NB4 (cell line): ENCODE data around the gene ZNF714.

Experiments
- DNase-seq: peaks from one replicate; pipeline ENCODE4 v3.0.0; 2010; ENCODE audit warnings: low read depth
- H3K4me3 ChIP-seq: one replicate; pipeline ENCODE4 v1.5.1; 2011; ENCODE audit warnings: mild to moderate bottlenecking, low read depth, low read length, moderate library complexity
- CTCF ChIP-seq: IDR thresholded peaks from one replicate; pipeline ENCODE4 v1.5.1; 2012; ENCODE audit warnings: low read depth, low read length
- MAX ChIP-seq: IDR thresholded peaks from 2 replicates; pipeline ENCODE4 v1.6.1; 2011; ENCODE audit warnings: low read depth, low read length
- MYC ChIP-seq: IDR thresholded peaks from 2 replicates; pipeline ENCODE4 v1.6.1; 2011; ENCODE audit warnings: low read depth, low read length
- POLR2A ChIP-seq: IDR thresholded peaks from 2 replicates; pipeline ENCODE4 v1.6.1; 2011; ENCODE audit warnings: mild to moderate bottlenecking; ENCODE audit not compliant: insufficient read length; ENCODE audit errors: extremely low read depth

ZNF714 gene

GRCh38 chr19:21101521-21102242, 19.7 kb downstream of the ZNF714 start:
- no peak overlapping the region for H3K4me3 ChIP-seq
- DNase-seq = no peak
- no peak for TF ChIP-seq MYC
- no peak for TF ChIP-seq MAX
- TF ChIP-seq POLR2A = no peak
- no peak for TF ChIP-seq CTCF

- no peak for TF ChIP-seq POLR2A
- TF ChIP-seq MAX = no peak
- no peak for TF ChIP-seq MYC
- no peak for TF ChIP-seq CTCF
- no peak overlapping the region for H3K4me3 ChIP-seq
- no peak for DNase-seq
These were observed 27.1 kb downstream of the ZNF714 start for GRCh38 chr19:21109116-21109515.

- DNase-seq = no peak
- TF ChIP-seq POLR2A = no peak
- no peak for TF ChIP-seq MYC
- TF ChIP-seq CTCF = no peak
- no peak for TF ChIP-seq MAX
- no peak overlapping the region for H3K4me3 ChIP-seq
These were observed 28.2 kb downstream of the ZNF714 start for GRCh38 chr19:21110183-21110582.

- no peak overlapping the region for H3K4me3 ChIP-seq
- TF ChIP-seq MAX (no peak), MYC (no peak), CTCF (no peak), POLR2A (no peak)
- no peak for DNase-seq
These were observed 33.4 kb downstream of the ZNF714 start for GRCh38 chr19:21115430-21115829.

- no peak overlapping the region for H3K4me3 ChIP-seq
- TF ChIP-seq MAX = no peak
- no peak for TF ChIP-seq CTCF
- TF ChIP-seq MYC = no peak
- TF ChIP-seq POLR2A = no peak
- no peak for DNase-seq
These were observed 35.3 kb downstream of the ZNF714 start for GRCh38 chr19:21117041-21117907.
